ENCODE data around the gene WDR89.

The WDR89 gene

DNA sequence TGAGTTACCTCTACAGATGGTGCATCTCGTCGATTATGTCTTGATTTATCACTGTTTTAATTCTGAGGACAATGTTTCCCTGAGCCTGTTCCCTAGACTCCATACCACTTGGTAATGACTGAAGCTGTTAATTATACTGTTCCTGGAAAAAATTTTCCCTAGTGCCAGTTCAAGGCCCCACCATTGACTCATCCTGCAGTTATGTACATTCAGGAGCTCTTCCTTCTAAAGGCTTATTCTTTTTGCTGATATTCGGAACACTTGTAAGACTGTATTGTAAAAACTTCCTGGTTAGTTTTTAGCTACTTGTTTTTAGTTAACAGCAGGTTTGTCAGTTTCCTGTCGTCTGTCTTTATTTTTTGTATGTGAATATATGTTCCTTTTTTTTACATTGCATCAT lies 68.1 kb downstream of the WDR89 start:
- TF ChIP-seq, protein P1, sequence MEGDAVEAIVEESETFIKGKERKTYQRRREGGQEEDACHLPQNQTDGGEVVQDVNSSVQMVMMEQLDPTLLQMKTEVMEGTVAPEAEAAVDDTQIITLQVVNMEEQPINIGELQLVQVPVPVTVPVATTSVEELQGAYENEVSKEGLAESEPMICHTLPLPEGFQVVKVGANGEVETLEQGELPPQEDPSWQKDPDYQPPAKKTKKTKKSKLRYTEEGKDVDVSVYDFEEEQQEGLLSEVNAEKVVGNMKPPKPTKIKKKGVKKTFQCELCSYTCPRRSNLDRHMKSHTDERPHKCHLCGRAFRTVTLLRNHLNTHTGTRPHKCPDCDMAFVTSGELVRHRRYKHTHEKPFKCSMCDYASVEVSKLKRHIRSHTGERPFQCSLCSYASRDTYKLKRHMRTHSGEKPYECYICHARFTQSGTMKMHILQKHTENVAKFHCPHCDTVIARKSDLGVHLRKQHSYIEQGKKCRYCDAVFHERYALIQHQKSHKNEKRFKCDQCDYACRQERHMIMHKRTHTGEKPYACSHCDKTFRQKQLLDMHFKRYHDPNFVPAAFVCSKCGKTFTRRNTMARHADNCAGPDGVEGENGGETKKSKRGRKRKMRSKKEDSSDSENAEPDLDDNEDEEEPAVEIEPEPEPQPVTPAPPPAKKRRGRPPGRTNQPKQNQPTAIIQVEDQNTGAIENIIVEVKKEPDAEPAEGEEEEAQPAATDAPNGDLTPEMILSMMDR (IDR thresholded peaks at IDR 0.05; ENCODE audit: borderline replicate concordance, control extremely low read depth, extremely low read depth, insufficient read depth, missing control alignments) = no peak
- DNase-seq (ENCODE audit: low spot score) = no peak
- in situ Hi-C loops (cut with MboI; ENCODE audit: low sequenced_read_pairs, unreplicated experiment) = no loop called here

DNA sequence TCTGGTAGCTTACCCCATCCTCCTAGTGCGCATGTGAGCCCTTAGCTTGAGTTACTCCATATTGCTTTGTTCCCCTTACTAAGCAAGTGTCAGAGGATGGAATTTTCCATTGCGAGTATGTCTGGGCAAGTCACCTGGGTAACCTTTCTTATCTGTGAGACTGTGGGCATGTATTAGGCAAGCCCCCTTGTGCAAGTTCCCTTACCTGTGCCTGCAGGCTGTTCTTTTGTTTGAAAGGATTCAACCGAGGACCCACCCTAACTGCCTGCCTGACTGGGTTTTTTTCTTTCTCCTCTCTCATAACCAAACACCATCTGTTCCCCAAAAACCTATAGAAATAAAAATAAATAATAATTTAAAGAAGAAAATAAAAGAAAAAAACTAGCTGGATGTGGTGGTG lies 76.2 kb downstream of the WDR89 start:
- in situ Hi-C loops (cut with MboI; ENCODE audit: low sequenced_read_pairs, unreplicated experiment) = no loop called here
- no peak for DNase-seq (ENCODE audit: low spot score)
- TF ChIP-seq, protein P1 (IDR thresholded peaks at IDR 0.05; ENCODE audit: borderline replicate concordance, control extremely low read depth, extremely low read depth, insufficient read depth, missing control alignments) = no peak

DNA sequence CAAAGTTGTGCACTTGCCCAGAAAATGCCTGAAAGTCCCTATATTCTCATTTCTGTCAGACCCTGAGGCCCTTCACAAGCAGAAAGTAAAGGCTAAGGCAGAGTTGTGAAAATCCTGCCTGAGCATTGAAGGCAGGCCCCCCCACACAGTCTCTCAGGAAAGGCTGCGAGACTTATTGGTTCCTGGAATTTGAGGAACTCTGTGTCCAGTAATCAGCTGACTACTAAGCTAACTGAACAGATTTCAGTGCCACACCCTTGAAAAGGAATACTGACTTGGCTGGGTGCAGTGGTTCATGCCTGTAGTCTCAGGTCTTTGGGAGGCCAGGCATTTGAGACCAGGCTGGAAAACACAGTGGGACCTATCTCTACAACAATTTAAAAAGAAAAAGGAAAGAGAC lies 77.4 kb downstream of the WDR89 start:
- in situ Hi-C loops (cut with MboI; ENCODE audit: low sequenced_read_pairs, unreplicated experiment) = no loop called here
- TF ChIP-seq, protein P1 (IDR thresholded peaks at IDR 0.05; ENCODE audit: borderline replicate concordance, control extremely low read depth, extremely low read depth, insufficient read depth, missing control alignments) = no peak

DNA sequence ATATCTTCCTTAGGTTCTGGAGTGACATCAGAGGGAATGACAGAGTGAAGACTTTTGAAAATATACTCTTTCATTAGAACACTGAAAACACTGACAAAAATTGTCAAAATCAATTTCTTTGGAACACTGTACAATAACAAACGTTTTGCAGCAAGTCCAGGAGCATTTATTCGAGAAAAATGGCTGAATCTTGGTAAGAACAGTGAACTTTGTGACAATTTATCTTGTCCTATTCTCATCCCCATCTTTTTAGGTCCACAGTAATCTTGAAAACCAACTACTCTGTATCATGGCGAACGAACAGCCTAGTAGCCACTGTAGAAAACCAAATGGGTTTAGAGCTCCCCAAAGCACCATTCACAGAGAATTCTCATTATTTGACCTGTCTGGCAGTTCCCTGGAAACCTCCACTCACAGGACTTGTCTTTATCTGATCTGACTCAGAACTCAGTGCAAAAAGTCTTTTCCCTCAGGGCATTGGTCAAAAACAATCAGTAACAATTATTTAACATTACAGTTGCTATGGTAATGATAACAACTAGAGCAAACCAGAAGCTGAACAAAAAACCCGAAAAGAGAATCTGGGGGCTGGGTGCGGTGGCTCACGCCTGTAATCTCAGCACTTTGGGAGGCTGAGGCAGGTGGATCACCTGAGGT lies 78.2 kb downstream of the WDR89 start:
- TF ChIP-seq, protein P1 (IDR thresholded peaks at IDR 0.05; ENCODE audit: borderline replicate concordance, control extremely low read depth, extremely low read depth, insufficient read depth, missing control alignments) = no peak
- DNase-seq (ENCODE audit: low spot score) = no peak
- in situ Hi-C loops (cut with MboI; ENCODE audit: low sequenced_read_pairs, unreplicated experiment) = no loop called here

More for the DNA sequence above, 77.4 kb downstream of the WDR89 start:
- no peak for DNase-seq (ENCODE audit: low spot score)

DNA sequence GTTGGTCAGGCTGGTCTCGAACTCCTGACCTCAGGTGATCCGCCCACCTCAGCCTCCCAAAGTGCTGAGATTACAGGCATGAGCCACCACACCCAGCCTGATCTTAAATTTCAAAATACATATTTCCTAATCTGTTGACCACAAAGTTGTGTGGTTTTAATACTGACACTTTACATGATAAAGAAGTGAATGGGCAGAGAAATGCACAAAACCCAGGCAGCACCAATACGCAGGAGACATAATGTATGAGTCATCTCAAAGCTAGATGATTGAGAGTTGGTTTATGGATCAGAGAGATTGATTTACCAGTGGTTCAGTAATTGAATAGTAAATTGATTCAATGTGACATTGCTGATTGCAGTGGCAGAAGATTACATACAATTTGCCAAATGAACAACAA lies 79.3 kb downstream of the WDR89 start:
- in situ Hi-C loops (cut with MboI; ENCODE audit: low sequenced_read_pairs, unreplicated experiment) = no loop called here
- no peak for DNase-seq (ENCODE audit: low spot score)
- TF ChIP-seq, protein P1 (IDR thresholded peaks at IDR 0.05; ENCODE audit: borderline replicate concordance, control extremely low read depth, extremely low read depth, insufficient read depth, missing control alignments) = no peak

DNA sequence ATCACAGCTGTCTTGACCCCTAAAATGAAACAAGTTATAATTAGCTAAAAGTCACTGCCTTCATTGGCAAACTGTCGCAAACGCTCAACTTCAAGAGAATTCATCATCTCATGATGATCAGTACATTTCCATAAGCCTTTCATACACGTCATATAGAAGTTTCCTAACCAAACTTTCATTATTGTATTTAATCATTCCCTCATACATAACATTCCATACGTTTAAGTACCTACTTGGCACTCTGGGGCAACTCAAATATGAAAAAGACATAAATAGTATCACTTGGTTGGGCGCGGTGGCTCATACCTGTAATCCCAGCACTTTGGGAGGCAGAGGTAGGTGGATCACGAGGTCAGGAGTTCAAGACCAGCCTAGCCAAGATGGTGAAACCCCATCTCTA lies 86.1 kb downstream of the WDR89 start:
- in situ Hi-C loops (cut with MboI; ENCODE audit: low sequenced_read_pairs, unreplicated experiment) = no loop called here
- TF ChIP-seq, protein P1 (IDR thresholded peaks at IDR 0.05; ENCODE audit: borderline replicate concordance, control extremely low read depth, extremely low read depth, insufficient read depth, missing control alignments) = no peak
- DNase-seq (ENCODE audit: low spot score) = no peak
